GM10266 (cell line): ENCODE data around the gene ZNF212.
A peak's percentile ranks its signal among the peaks of the same experiment; 100 is the strongest.

Source experiments
- DNase-seq: peaks from one replicate; pipeline ENCODE4 v3.0.0; 2012; ENCODE audit errors: extremely low spot score
- TF ChIP-seq, protein P1 (sequence below): IDR thresholded peaks from 2 replicates; pipeline ENCODE4 v1.5.1; 2012; ENCODE audit warnings: mild to moderate bottlenecking, low read depth; ENCODE audit not compliant: control insufficient read depth, insufficient read depth; ENCODE audit errors: missing control alignments

Gene ZNF212

DNA sequence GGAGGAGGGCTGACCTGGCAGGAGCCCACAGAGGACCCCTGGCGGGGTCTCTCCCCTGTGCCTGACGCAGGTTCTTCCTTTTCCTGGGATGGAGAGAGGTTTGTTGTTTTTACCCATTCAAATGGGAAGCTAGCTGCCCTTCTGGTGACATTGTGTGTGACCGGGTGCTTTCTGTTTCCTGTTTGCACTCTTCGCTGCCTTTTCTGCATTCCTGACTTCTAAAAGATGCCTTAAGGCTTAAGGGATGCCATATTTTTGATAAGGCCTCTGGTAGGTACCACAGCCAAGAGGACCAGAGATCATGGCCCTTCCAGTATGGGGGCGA lies 42.8 kb downstream of the ZNF212 start:
- TF ChIP-seq, protein P1, sequence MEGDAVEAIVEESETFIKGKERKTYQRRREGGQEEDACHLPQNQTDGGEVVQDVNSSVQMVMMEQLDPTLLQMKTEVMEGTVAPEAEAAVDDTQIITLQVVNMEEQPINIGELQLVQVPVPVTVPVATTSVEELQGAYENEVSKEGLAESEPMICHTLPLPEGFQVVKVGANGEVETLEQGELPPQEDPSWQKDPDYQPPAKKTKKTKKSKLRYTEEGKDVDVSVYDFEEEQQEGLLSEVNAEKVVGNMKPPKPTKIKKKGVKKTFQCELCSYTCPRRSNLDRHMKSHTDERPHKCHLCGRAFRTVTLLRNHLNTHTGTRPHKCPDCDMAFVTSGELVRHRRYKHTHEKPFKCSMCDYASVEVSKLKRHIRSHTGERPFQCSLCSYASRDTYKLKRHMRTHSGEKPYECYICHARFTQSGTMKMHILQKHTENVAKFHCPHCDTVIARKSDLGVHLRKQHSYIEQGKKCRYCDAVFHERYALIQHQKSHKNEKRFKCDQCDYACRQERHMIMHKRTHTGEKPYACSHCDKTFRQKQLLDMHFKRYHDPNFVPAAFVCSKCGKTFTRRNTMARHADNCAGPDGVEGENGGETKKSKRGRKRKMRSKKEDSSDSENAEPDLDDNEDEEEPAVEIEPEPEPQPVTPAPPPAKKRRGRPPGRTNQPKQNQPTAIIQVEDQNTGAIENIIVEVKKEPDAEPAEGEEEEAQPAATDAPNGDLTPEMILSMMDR: no peak

DNA sequence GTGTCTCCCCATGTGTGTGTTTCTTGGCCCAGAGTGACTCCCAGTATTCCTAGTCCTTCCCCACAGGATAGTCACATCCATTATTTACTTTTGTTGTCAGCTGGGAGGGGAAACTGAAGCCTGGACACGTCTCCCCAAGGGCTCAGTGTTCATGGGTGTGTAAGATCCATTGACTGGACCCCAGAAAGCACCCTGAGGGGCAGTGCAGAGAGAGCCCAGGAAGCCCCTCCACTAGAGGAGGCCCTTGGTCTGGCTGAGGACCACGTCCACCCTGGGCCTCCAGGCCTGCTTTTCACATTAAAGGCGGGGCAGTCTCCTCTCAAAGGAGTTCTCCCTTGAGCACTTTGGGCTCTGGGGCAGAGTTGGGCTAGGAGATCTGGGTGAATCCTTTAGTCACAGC lies 43.9 kb downstream of the ZNF212 start:
- no peak for DNase-seq
- TF ChIP-seq, protein P1: no peak

More for the DNA sequence above, 42.8 kb downstream of the ZNF212 start:
- no peak for DNase-seq

DNA sequence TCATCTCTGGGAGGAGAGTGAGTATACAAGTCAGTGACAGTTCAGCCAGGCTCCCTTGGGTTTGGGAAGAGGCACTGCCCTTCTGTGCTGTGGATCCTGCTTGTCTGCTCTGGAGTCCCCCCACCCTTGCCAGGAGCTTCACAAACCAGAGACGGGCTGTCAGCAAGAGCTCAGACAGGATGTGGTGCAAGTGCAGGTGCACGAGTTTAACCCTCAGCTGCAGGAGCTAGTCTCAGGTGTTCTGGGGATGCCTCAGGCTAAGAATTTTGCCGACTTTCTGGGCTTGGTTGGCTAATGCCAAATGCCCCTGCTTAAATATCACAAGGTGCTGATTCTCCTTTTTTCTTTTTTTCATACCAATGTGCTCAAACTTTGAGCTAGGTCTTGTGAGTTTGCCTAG lies 44.9 kb downstream of the ZNF212 start:
- no peak for DNase-seq

DNA sequence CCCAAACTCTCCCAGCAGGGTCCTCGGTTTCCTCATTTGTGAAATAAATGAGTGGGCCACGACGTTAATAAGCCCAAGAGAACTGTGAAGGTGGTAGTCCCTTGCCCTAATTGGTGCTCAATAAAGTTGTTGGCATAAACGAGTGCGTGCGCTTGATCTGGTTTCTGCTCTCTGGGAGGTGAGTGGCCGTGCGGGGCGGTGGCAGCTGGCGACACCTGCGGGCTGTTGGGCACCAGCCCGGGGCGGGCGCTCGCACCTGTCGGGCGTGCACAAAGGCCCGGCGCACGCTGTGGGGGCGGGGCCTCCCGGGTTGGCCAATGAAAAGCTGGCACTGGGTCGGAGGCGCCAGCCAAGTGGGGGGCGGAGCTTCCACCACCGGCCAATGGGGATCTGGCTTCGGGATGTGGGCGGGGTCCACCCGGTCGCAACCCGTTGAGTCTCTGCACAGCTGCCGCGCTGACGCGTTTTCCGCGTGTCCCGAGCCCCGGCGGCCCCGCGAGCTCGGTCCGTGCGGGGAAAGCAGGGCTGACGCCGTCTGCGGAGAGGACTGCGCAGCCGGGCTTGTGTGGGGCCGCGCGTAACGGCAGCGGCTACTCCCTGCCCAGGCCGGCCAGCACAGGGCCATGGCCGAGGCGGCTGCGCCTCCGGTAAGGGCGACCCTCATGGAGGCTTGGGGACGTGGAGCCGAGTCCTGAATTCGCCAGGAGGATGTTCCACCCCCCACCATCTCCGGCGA lies 45.6 kb downstream of the ZNF212 start:
- DNase-seq: peak; percentile 99
- TF ChIP-seq, protein P1: peak; percentile 19

More for the DNA sequence above, 44.9 kb downstream of the ZNF212 start:
- TF ChIP-seq, protein P1: no peak

DNA sequence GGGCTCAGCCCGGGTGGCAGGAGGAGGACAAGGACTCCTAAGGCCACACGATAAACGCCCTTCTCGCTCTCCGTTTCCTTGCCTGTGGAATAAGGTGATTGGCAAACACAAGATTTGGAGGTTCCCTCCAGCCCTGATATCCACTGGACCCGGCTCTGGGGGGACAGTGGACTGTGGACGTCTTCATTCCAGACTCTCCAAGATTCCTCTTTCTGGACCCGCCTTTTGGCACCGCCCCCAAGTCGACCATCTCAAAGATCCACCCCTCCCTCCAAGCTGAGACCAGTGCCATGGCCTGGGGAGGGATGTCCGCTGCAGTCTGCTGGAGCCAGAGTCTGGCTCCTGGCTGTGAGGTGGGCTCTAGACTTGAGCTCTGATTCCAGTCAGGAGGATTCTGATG lies 46.2 kb downstream of the ZNF212 start:
- no peak for DNase-seq

DNA sequence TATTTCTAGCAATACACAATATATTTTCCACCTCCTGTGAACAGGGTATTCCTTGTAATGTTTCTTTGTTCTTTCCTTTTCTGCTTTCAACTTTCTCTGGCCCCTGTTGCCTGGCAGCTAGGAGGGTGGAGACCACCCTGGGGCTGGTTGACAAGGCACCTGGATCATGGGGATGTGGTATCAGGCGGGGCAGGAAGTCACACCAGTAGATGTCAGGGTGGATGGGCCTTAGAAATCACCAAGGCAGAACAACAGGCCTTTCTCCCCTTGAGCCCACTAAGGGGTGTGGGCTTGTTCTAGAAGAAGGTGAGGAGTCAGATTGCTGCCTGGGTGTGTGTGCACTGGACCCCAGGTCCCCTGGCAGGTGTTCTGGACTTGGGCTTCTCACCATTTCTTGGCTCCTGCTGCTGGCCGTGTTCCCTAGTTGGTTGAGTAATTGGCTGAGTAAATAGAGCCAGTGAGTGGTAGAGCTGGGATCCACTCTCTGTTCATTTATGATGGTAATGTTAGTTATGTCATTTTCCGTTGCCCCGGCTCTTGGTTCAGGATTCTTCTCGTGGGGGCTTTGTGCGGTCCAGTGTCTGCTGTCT lies 47.5 kb downstream of the ZNF212 start:
- DNase-seq: no peak
- TF ChIP-seq, protein P1: no peak

More for the DNA sequence above, 46.2 kb downstream of the ZNF212 start:
- TF ChIP-seq, protein P1: no peak

DNA sequence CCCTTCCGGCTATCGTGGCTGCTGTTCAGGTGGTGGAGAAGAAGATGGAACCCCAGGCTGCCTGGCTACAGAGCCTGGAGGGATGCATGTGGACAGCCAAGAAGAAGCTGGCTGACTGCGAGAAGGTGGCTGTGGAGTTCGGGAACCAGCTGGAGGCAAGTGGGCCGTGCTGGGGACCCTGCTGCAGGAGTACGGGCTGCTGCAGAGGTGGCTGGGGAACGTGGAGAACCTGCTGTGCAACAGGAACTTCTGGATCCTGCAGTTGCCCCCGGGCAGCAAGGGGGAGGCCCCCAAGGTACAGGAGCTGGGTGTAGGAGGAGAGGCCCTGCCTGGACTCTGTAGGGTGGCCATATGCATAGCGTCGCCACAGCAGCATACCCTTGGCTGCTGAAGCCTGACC lies 48.2 kb downstream of the ZNF212 start:
- TF ChIP-seq, protein P1: no peak
- no peak for DNase-seq
